Adrenal gland (tissue), 12 donors: ENCODE measurements around the gene PRRT4. TPM values are rescaled to one million over a fixed set of nuclear protein-coding genes. Genes with fewer than 3 reads are reported as not detected.
A peak's percentile ranks its signal among the peaks of the same experiment; 100 is the strongest.

Experiments used
- DNase-seq, 7 donors: peaks; one replicate each; pipeline ENCODE4 v3.0.0-alpha.2; 2019 to 2020
- H3K27ac ChIP-seq, 5 donors: fragments of 200-600 bp; sonication (generic) in 4 of 5; 1 replicate in 3 of 5; 2 replicates in 2 of 5; pipeline versions ENCODE4 v1.5.1 to v1.8.0; 2016 to 2020; ENCODE audit warnings: mild to moderate bottlenecking in 1 of 5
- H3K27me3 ChIP-seq: fragments of 200-600 bp; 2 replicates; pipeline ENCODE4 v1.8.0; 2021
- H3K36me3 ChIP-seq, 2 donors: fragments of 200-600 bp; replicated peaks in 1 of 2; 1 replicate in 1 of 2; 2 replicates in 1 of 2; pipeline versions ENCODE4 v1.5.1 to v1.8.0; 2018 to 2022
- H3K4me1 ChIP-seq, 2 donors: fragments of 200-600 bp; replicated peaks in 1 of 2; 1 replicate in 1 of 2; 2 replicates in 1 of 2; pipeline versions ENCODE4 v1.5.1 to v1.8.0; 2018 to 2021
- H3K4me3 ChIP-seq, 4 donors: fragments of 200-600 bp; sonication (generic) in 3 of 4; one replicate each; pipeline ENCODE4 v1.5.1; 2016 to 2018
- H3K9me3 ChIP-seq, 3 donors: fragments of 200-600 bp; sonication (generic) in 1 of 3; replicated peaks in 1 of 3; 1 replicate in 2 of 3; 2 replicates in 1 of 3; pipeline versions ENCODE4 v1.5.1 to v1.8.0; 2016 to 2021
- POLR2A ChIP-seq, 2 donors: fragments of 450-650 bp; IDR thresholded peaks; one replicate each; pipeline ENCODE4 v1.6.1; 2017; ENCODE audit warnings: antibody characterized with exemption in 2 of 2, mild to moderate bottlenecking in 2 of 2, moderate library complexity in 1 of 2
- WGBS, 4 donors: extraction: QIAGEN DNeasy Blood & Tissue Kit in 2 of 4; methylation state at CpG; one replicate each; pipeline versions ENCODE4 v1.1.5 to v1.1.7; 2013 to 2017; 5-methylcytosine and 5-hydroxymethylcytosine counted together
- intact Hi-C, 2 donors: fragments of 100-400 bp; cut with DNase I; formaldehyde crosslinking; loops; one replicate each; pipeline versions ENCODE4 v1.14.1 to v1.15.0; 2022 to 2023
- polyA plus RNA-seq, 3 donors: library from polyadenylated mRNA; stranded (reverse); fragments of 200-250 nt in 2 of 3; fragments of 350-450 nt in 1 of 3; fragmentation: Illumina TruSeq in 1 of 3; extraction: RNeasy Lipid Tissue Mini Kit (QIAGEN cat#74804) in 1 of 3; gene quantifications; one replicate each; pipeline ENCODE4 v1.2.3, GENCODE V29; 2013 to 2014
- total RNA-seq, 9 donors: library from RNA; depleted of rRNA in 4 of 9; stranded (reverse); fragments of >200 nt in 4 of 9; fragments of 120-200 nt in 1 of 9; fragmentation: NEBNext Ultra II Directional in 1 of 9; extraction: Animal tissue kit (Norgen Biotek cat#: 25700) in 1 of 9; gene quantifications; one replicate each; pipeline versions ENCODE4 v1.1.0 to v1.2.4, GENCODE V29; 2013 to 2023
- TF ChIP-seq, protein P1 (sequence below), 6 experiments: fragments of 450-650 bp in 4 of 6; fragments of 200-600 bp in 2 of 6; sonication (generic) in 1 of 6; IDR thresholded peaks; 1 replicate in 5 of 6; 2 replicates in 1 of 6; pipeline versions ENCODE4 v1.5.1 to v1.8.0; 2016 to 2021; ENCODE audit warnings: antibody characterized with exemption in 6 of 6, mild to moderate bottlenecking in 2 of 6, moderate library complexity in 1 of 6
- donor health status: healthy with polysubstance abuse.
- donor health status: Bipolar disorder and iron deficiency.
- donor health status: DM: yes; HTN: yes; CAD: no.
- donor health status: DM: no; HTN: no; CAD: no.
- donor health status: DM: no; HTN: no; CAD: no.
- donor health status: DM: yes; HTN: yes; CAD: no.

PRRT4 gene
- total and polyA plus RNA-seq, 12 donors: 0.23 to 7.7 (median 1.1) TPM; not detected in 1

DNA sequence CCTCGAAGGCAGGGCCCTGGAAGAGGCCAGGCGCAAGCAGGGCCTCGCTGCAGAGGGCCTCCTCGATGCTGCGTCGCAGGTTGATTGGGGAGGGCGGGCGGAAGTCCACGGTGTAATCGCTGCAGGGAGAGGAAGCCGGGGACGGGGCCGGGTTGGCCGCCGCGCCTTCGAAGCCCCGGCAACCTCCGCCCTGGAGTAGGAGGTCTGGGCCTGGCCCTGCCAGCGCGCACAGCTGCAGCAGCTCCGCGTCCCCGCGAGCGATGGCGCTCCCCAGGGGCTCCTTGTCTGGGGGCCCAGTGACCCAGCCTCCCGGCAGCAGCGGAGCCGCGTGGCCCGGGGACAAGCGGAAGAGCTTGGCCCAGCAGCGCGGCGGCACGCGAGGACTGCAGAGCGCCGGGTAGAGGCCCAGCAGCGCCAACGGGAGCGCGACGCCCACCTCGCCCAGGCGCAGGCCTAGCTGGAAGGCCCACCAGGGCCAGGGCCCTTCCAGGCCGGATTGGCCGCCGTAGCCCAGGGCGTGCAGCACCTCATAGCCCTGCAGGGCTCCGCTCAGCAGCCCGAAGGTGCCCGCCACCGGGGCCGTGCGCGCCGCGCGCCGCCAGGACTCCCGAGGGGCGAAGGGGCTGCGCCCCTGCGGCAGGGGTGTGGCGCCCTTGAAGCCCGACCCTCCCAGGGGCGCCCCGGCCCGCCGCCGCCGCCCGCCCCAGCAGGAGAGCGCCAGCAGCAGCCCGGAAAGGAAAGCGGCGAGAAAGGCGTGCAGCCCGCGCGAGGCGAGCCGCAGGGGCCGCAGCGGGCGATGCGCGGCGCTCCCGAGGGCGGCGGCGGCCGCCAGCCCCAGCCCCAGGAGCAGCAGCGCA, 10.0 kb downstream of the PRRT4 start:
- 10 to 56% (median 15%) methylated on average over 10 to 97 of the region's 97 CpGs for WGBS, 4 donors
- peaks cover 20% of the 10 kb centered on the region for H3K27me3 ChIP-seq
- no peaks in the 10 kb centered on the region for H3K9me3 ChIP-seq
- no peak for TF ChIP-seq POLR2A (IDR thresholded peaks at IDR 0.05)
- TF ChIP-seq, protein P1, sequence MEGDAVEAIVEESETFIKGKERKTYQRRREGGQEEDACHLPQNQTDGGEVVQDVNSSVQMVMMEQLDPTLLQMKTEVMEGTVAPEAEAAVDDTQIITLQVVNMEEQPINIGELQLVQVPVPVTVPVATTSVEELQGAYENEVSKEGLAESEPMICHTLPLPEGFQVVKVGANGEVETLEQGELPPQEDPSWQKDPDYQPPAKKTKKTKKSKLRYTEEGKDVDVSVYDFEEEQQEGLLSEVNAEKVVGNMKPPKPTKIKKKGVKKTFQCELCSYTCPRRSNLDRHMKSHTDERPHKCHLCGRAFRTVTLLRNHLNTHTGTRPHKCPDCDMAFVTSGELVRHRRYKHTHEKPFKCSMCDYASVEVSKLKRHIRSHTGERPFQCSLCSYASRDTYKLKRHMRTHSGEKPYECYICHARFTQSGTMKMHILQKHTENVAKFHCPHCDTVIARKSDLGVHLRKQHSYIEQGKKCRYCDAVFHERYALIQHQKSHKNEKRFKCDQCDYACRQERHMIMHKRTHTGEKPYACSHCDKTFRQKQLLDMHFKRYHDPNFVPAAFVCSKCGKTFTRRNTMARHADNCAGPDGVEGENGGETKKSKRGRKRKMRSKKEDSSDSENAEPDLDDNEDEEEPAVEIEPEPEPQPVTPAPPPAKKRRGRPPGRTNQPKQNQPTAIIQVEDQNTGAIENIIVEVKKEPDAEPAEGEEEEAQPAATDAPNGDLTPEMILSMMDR (IDR thresholded peaks at IDR 0.05): no peak
- DNase-seq: no peak
- H3K36me3 ChIP-seq: no peaks in the 10 kb centered on the region
- intact Hi-C loops: no loop called here
- H3K27ac ChIP-seq: no peak overlapping the region
- peaks cover 0 to 10% of the 10 kb centered on the region in 2 donors for H3K4me1 ChIP-seq
- peak overlapping the region in 1 of 4 donors; percentile 41 for H3K4me3 ChIP-seq

DNA sequence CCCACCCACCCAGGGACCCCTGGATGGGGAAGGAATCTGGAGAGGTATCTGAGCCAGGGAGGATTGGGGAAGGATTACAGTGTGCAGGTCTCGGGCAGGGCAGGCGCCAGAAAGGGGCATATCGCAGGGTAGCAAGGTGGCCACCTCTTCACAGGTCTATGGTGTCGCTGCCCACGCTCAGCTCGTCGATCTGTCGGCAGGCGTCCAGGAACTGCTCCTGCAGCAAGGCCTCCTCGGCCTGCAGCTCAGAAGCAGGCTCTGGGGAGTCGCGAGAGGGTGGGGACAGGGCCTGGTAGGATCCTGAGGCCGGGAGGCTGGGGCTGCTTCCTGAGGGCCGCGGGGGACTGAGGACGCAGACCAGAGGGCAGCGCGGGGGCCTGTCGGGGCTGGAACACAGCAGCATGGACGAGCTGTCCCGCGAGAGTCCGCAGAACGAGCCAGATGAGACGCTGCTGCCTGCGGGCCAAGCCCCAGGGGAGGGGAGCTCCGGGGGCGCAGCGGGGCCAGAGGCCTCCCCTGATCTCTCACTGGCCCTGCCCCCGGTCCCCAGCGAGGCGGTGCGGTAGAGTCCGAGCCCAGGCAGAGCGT, 10.7 kb downstream of the PRRT4 start:
- Histone ChIP-seq H3K36me3 (no peaks in the 10 kb centered on the region), H3K4me3 (no peak overlapping the region), H3K4me1 (peaks cover 0 to 10% of the 10 kb centered on the region in 2 donors), H3K9me3 (no peaks in the 10 kb centered on the region), H3K27ac (no peak overlapping the region), H3K27me3 (peaks cover 20% of the 10 kb centered on the region)
- DNase-seq: no peak
- intact Hi-C loops: no loop called here
- TF ChIP-seq, protein P1 (IDR thresholded peaks at IDR 0.05): no peak
- TF ChIP-seq POLR2A (IDR thresholded peaks at IDR 0.05): no peak
- 63 to 76% (median 72%) methylated on average over 10 to 35 of the region's 35 CpGs for WGBS, 4 donors

DNA sequence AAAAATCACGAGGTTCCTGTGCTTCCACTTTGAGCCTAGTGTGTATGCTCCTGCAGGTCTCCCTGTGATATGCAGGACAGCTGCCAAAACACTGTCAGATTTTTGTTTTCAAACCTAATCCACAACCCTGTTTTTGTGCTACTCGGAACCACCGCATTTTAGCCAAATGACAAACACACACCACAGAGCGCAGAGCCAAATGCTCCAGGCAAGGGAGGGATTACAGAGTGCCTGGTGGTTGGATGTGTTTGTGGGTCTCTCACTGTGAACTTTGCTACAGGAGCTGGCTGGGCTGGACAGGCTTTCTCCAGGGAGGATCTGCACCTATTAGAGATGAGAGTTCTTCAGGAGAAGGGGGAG, 12.0 kb downstream of the PRRT4 start:
- H3K36me3 ChIP-seq: no peaks in the 10 kb centered on the region
- H3K27me3 ChIP-seq: peaks cover 20% of the 10 kb centered on the region
- intact Hi-C loops: loop anchor here in 1 of 2 donors (5.0 kb wide), 1 partner anchor 38 kb away; no protein-coding TSS in a partner anchor
- no peaks in the 10 kb centered on the region for H3K9me3 ChIP-seq
- WGBS, 4 donors: 34 to 44% (median 41%) methylated on average over 4 of the region's 4 CpGs
- no peak overlapping the region for H3K27ac ChIP-seq
- H3K4me3 ChIP-seq: no peak overlapping the region
- peaks cover 0 to 10% of the 10 kb centered on the region in 2 donors for H3K4me1 ChIP-seq
- no peak for DNase-seq
- TF ChIP-seq, protein P1 (IDR thresholded peaks at IDR 0.05): no peak
- TF ChIP-seq POLR2A (IDR thresholded peaks at IDR 0.05): no peak

DNA sequence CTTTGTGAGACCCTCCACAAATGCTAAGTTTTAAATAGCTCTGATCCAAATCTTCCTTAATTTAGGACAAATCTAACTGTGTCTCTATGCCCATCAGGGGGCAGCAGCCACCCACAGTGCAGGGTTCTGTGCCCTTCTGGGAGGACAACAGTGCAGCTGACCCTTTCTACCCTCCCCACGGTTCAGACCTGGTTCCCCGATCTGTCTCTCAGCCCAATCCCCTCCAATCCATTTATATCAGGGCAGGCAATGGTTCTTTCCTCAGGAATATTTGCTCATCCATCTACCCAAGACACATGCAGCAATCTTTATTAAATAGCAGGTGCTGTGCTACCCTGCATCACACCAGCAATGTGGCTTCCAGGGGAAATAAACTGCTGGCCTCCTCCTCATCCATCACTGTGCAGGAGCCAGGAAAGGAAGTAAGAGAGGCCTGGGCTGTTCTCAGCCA, 13.8 kb downstream of the PRRT4 start:
- intact Hi-C loops: loop anchor here (2.0 to 5.0 kb wide), 2 partner anchors 40 to 41 kb away; no protein-coding TSS in a partner anchor
- 0 to 5% (median 1%) methylated on average over 2 of the region's 2 CpGs for WGBS, 4 donors

More for the DNA sequence above, 13.8 kb downstream of the PRRT4 start:
- DNase-seq: peak; percentile 48 to 79 (median 60)
- Histone ChIP-seq H3K9me3 (no peaks in the 10 kb centered on the region), H3K4me3 (no peak overlapping the region), H3K27ac (no peak overlapping the region), H3K27me3 (peaks cover 20% of the 10 kb centered on the region), H3K36me3 (no peaks in the 10 kb centered on the region), H3K4me1 (peaks cover 2 to 18% of the 10 kb centered on the region in 2 donors)
- TF ChIP-seq, protein P1 (IDR thresholded peaks at IDR 0.05): peak; percentile 55 to 83 (median 78)
- TF ChIP-seq POLR2A (IDR thresholded peaks at IDR 0.05): no peak
